Measurements from ENCODE around the gene ERRFI1.
A peak's percentile ranks its signal among the peaks of the same experiment; 100 is the strongest.

The ERRFI1 gene

GRCh38 chr1:8018492-8019228, 7.4 kb downstream of the ERRFI1 start:
- DNase-seq: no peak

DNA sequence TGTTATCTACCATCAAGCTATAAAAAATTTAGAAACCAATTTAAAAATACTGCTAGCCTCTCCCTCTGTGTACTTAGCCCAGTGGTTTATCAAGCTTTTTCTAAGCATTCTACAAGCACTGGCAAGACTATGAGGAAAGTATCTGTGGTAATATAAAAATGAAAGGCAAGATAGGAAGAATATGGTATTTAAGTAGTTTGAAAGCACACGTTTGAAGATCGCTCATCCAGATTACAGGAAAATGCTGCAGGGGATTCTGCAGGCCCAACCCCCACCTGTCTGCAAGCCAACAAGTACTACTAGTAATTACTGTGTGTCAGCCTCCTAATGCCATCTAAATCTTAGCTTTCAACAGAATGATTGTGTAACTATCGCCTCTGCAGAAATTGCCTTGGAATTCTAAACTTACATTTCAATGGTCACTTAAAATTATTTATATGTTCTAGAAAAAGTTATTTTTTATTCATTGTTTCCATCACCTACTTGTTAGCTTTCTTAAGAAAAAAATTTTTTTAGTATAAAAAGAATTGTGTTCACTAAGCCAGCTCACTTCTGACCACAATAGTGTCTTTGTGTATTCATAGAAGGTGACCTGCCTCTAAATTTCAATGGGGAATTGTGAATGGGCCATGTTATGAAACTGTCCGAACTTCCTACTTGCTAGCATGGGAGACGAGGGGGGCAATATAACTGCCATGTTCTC, 8.5 kb downstream of the ERRFI1 start:
- no peak for DNase-seq

DNA sequence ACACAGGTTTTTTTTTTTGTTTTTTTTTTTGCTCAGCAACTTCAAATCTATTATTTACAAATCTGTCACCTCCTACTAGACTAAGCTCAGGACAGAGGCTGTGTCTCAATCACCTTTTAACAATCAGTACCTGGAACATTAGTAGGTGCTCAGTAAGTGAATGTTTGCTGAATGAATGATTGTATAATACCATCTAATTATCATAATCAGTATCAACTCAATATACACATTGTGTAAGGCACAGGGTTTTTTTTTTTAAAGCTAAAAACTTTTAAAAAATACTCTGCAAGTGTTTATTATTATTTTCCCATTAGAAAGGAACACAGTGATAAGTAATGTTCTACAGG, 9.2 kb downstream of the ERRFI1 start:
- DNase-seq: no peak

DNA sequence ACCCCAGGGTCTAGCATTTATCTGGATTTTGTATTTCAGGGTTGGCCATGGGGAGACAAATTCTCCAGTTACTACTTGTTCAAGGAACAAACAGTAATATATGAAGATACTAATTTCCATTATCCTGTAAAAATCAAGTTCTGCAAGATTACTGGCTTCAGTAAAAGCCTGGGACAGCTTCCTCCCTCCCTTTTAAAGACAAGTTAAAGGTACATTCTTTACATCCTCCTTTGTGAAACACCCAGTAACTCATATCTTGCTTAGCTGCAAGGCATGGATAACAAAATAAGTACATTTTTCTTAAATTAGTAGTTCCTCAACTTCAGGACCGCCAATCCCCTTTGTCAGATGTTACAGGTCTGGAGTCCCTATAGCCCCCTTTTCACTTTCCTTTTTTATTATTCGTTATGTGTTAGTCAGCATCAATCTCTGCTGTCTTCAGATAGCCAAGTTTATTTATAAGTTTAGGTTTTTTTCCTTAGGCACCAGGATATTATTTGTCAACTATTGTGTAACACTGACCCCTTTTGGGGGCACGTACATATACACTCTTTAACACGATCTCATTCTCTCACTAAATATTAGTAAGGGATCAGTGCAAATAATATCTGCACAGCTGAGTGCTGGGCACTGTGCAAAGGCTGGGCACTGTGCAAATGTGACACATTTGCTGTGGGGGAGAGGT, 9.8 kb downstream of the ERRFI1 start:
- DNase-seq: no peak

- no peak for DNase-seq
These were observed 10.3 kb downstream of the ERRFI1 start for GRCh38 chr1:8015809-8016165.

DNA sequence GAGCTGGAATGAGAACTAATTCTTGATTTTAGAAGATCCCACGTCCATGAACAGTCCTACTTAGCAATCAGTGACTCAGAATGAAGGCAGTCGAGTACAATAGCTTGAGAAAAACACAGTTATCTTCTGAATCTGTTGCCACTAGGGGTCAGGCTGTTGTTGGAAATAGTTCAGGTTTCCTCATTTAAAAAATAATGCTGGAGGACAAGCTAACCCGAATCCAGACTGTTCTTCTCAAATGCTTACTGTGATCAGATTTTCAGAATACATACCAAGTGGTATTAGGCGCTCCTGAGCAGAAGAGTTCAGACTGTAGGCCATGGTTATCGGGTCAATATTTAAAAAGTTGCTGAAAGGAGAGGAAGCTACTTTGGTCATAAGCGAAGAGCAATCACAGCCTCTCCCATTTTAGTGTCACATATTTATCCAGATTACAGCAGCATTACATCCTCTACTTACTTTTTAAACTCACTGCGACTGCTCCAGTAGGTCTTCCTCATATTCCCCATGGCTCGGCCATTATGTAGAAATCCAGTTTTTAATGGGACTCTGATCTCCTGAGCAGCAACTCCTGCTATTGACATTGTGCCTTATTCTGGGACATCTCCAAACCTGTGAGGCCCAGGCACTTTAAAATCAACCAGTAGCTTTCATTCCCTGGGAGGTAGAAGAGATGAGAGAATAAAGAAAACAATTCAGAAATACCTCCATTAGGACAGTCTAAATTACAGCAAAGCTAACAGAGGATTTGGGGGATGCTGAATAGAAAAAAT, 10.9 kb downstream of the ERRFI1 start:
- DNase-seq: peak; percentile 66

DNA sequence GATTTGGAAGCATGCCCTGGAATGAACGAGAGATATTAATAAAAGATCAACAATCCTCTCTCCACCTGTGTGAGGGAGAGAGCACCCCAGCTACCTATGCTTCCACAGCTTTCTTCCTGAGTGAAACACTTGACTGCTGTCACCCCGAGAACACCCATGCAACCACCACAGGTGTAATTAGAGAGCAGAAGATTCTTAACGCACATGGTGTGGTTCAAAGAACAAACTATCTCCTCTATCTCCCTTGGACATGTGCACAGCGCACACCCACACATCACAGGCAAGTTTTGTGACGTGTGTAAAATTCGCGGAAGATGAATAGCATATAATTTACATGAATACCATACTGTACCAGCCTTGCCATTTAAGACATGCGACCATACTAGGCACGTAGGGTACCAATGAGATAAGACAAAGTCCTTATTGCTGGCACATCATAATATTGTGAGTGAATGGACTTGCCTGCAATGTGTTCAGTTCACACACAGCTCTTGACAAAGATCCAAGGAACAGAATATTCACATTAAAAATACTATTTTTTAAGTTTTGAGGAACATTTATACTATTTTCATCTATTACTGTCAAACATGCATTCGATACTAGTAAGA, 11.6 kb downstream of the ERRFI1 start:
- no peak for DNase-seq

GRCh38 chr1:8013800-8014199, 12.3 kb downstream of the ERRFI1 start:
- no peak for DNase-seq

DNA sequence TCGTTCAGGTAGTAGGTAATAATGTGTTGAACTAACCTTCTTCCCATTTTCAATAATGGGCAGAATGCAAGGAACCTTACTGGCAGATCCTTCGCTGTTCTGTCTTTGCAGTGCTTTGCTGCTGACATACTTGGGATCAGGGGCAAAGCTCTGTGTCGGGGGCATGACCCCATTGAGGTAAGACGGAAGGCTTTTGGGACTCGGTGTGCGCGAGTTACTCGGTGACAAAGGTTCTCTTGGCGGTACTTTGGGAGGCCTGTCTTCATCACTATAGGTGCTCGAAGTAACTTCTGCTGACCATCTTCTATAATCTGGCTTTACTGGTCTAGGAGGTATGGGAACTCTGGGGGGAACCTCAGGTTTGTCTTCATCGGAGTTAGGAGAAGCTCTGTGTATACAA, 12.7 kb downstream of the ERRFI1 start:
- DNase-seq: no peak

GRCh38 chr1:8012955-8013354, 13.2 kb downstream of the ERRFI1 start:
- DNase-seq: no peak

DNA sequence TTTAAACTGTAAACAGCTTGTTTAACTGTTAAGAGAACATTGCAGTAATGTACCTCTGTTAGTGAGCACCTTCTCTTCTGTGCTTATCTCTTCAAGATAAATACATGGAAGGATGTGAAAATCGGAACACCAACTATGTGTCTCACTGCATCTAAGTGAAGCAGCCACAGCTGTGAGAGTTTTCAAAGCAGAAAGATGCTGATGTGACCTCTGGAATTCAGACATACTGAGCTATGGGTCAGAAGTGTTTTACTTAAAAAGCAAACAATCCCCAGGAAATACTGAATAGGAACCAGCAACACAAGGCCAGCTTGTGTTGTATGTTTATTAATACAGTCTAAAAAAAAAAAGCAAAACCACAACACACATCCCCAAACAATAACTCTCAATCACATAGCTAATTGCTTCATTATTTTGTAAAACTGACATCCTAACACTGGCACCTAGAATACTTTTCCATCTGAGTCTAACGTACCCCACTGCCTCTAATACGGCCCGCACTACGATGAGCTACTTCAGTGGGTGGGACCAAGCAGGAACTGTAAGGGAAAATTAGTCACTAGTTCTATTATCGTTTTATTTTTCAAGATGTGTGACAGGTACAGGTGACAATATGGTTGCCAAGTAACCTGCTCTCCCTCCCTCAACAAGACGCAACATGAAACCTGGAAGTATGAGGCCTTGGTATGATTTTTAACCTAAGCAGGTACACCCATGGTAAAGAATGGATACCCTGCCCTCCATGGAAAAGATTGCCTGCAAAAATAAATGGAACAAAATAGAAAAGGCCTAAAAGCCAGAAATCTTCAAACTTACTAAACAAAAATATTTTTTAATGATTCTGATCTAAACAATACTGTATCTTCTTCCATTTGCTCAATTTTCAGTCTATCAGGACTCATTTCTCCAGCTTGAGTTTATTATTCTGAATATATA, 13.9 kb downstream of the ERRFI1 start:
- DNase-seq: no peak

GRCh38 chr1:8011016-8011415, 15.1 kb downstream of the ERRFI1 start:
- DNase-seq: no peak

- no peak for DNase-seq
These were observed 15.9 kb downstream of the ERRFI1 start for GRCh38 chr1:8010080-8010664.

DNA sequence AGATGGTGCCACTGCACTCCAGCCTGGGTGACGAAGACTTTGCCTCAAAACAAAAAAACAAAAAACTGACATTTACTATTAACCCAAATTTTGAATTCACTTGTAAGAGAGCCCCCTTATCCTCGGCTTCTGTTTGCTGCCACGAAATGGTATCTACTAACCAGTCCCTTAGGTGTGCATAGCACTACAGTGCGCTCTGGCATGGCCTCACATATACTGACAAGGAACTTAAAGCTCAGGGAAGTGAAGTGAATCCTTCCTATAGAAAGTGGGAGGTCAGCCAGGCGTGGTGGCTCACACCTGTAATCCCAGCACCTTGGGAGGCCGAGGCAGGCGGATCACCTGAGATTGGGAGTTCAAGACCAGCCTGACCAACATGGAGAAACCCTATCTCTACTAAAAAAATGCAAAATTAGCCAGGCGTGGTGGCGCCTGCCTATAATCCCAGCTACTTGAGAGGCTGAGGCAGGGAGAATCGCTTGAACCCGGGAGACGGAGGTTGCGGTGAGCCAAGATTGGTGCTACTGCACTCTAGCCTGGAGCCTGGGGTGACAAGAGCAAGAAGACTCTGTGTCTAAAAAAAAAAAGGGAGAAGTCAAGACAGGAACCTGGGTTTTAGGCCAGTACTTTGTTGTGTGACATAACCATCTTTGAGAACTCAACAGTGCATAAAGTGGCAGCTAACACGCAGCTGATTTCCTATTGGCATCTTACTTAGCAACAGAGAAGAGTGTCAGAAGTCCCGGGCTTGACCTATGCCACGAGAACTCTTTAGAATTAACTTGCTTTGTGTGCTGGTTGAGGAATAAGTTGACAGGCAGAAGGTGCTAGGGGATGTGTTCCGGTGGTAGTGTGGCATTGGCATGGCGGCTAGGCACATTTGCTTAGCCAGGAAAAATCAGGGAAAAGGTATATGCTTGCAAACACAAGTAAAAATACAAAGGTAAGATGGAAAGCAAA, 16.8 kb downstream of the ERRFI1 start:
- DNase-seq: no peak

GRCh38 chr1:8006037-8006963, 19.8 kb downstream of the ERRFI1 start:
- no peak for DNase-seq

GRCh38 chr1:8004803-8005573, 21.1 kb downstream of the ERRFI1 start:
- DNase-seq: no peak

GRCh38 chr1:8004113-8004802, 21.9 kb downstream of the ERRFI1 start:
- no peak for DNase-seq
